Measurements from ENCODE around the gene NHERF1.

NHERF1 gene

GRCh38 chr17:74739227-74739831 lies 9.1 kb upstream of the NHERF1 start:
- Histone ChIP-seq H3K27me3 (ENCODE audit: low read depth, low read length) (peaks cover 25% of the 10 kb centered on the region), H3K9me3 (ENCODE audit: insufficient read depth, low read length) (no peaks in the 10 kb centered on the region), H3K4me2 (ENCODE audit: low read length) (no peak overlapping the region), H4K20me1 (ENCODE audit: insufficient read depth, low read length) (no peaks in the 10 kb centered on the region), H3K27ac (ENCODE audit: low read length) (no peak overlapping the region), H2AFZ (ENCODE audit: low read depth, low read length) (no peak overlapping the region), H3K4me3 (ENCODE audit: low read length) (no peak overlapping the region), H3K9ac (ENCODE audit: low read length) (no peak overlapping the region), H3K36me3 (replicated peaks; ENCODE audit: low read depth, low read length) (no peaks in the 10 kb centered on the region), H3K79me2 (ENCODE audit: low read length) (no peaks in the 10 kb centered on the region), H3K4me1 (ENCODE audit: low read length) (no peaks in the 10 kb centered on the region)
- TF ChIP-seq EZH2phosphoT487 (IDR thresholded peaks at IDR 0.05; ENCODE audit: low read depth) (no peak), CTCF (IDR thresholded peaks at IDR 0.05; ENCODE audit: low read depth, low read length) (no peak)

DNA sequence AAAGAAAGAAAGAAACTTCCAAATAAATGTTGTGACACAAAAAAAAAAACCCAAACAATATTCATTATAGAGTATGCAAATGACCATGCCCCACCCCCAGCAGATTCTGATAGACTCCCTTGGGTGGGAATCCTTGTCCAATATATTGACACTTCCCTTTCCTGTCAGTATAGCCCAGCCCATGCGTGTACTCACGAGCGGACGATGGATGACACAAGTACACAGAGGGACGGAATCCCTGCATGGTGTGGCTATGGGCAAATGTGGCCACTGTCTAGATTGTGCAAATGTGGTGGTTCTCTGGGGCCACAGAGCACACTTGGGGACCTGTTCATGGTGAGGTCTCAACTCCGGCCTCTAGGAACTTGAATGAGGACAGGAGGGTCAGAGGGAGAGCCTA lies 8.3 kb upstream of the NHERF1 start:
- no peak for TF ChIP-seq CTCF (IDR thresholded peaks at IDR 0.05; ENCODE audit: low read depth, low read length)
- no peak for TF ChIP-seq EZH2phosphoT487 (IDR thresholded peaks at IDR 0.05; ENCODE audit: low read depth)
- Histone ChIP-seq H3K27me3 (ENCODE audit: low read depth, low read length) (peaks cover 25% of the 10 kb centered on the region), H3K4me3 (ENCODE audit: low read length) (no peak overlapping the region), H3K9me3 (ENCODE audit: insufficient read depth, low read length) (no peaks in the 10 kb centered on the region), H3K27ac (ENCODE audit: low read length) (no peak overlapping the region), H4K20me1 (ENCODE audit: insufficient read depth, low read length) (no peaks in the 10 kb centered on the region), H3K79me2 (ENCODE audit: low read length) (no peaks in the 10 kb centered on the region), H2AFZ (ENCODE audit: low read depth, low read length) (no peak overlapping the region), H3K36me3 (replicated peaks; ENCODE audit: low read depth, low read length) (no peaks in the 10 kb centered on the region), H3K4me2 (ENCODE audit: low read length) (no peak overlapping the region), H3K4me1 (ENCODE audit: low read length) (no peaks in the 10 kb centered on the region), H3K9ac (ENCODE audit: low read length) (no peak overlapping the region)

GRCh38 chr17:74740641-74741387 lies 7.6 kb upstream of the NHERF1 start:
- no peaks in the 10 kb centered on the region for H3K9me3 ChIP-seq (ENCODE audit: insufficient read depth, low read length)
- peaks cover 25% of the 10 kb centered on the region for H3K27me3 ChIP-seq (ENCODE audit: low read depth, low read length)
- H3K9ac ChIP-seq (ENCODE audit: low read length): no peak overlapping the region
- H3K36me3 ChIP-seq (replicated peaks; ENCODE audit: low read depth, low read length): no peaks in the 10 kb centered on the region
- no peak overlapping the region for H3K4me2 ChIP-seq (ENCODE audit: low read length)
- H3K79me2 ChIP-seq (ENCODE audit: low read length): no peaks in the 10 kb centered on the region
- H3K27ac ChIP-seq (ENCODE audit: low read length): no peak overlapping the region
- no peaks in the 10 kb centered on the region for H3K4me1 ChIP-seq (ENCODE audit: low read length)
- TF ChIP-seq EZH2phosphoT487 (IDR thresholded peaks at IDR 0.05; ENCODE audit: low read depth) (no peak), CTCF (IDR thresholded peaks at IDR 0.05; ENCODE audit: low read depth, low read length) (no peak)
- no peak overlapping the region for H3K4me3 ChIP-seq (ENCODE audit: low read length)
- no peaks in the 10 kb centered on the region for H4K20me1 ChIP-seq (ENCODE audit: insufficient read depth, low read length)
- no peak overlapping the region for H2AFZ ChIP-seq (ENCODE audit: low read depth, low read length)

DNA sequence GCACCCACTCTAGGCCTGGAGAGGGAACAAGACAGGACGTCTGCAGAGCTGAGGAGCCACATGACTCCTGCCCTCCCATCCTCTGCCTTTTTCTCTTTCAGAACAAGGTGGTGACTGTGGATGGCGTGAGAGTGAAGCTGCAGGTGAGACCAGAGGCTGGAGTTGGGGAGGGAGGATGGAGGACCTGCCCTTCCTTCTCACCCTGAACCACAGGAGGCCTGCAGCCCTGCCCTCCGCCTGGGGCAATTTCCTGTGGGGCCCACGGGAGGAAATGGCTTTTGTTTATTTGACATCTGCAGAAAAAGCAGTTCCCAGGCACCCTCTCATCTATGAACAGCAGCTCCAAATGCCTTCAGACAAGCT lies 6.3 kb upstream of the NHERF1 start:
- no peaks in the 10 kb centered on the region for H4K20me1 ChIP-seq (ENCODE audit: insufficient read depth, low read length)
- no peaks in the 10 kb centered on the region for H3K36me3 ChIP-seq (replicated peaks; ENCODE audit: low read depth, low read length)
- no peaks in the 10 kb centered on the region for H3K9me3 ChIP-seq (ENCODE audit: insufficient read depth, low read length)
- no peak overlapping the region for H3K9ac ChIP-seq (ENCODE audit: low read length)
- H3K79me2 ChIP-seq (ENCODE audit: low read length): no peaks in the 10 kb centered on the region
- TF ChIP-seq EZH2phosphoT487 (IDR thresholded peaks at IDR 0.05; ENCODE audit: low read depth): no peak
- TF ChIP-seq CTCF (IDR thresholded peaks at IDR 0.05; ENCODE audit: low read depth, low read length): no peak
- no peaks in the 10 kb centered on the region for H3K4me1 ChIP-seq (ENCODE audit: low read length)
- H3K27ac ChIP-seq (ENCODE audit: low read length): no peak overlapping the region
- no peak overlapping the region for H2AFZ ChIP-seq (ENCODE audit: low read depth, low read length)
- H3K27me3 ChIP-seq (ENCODE audit: low read depth, low read length): peaks cover 25% of the 10 kb centered on the region
- no peak overlapping the region for H3K4me2 ChIP-seq (ENCODE audit: low read length)
- H3K4me3 ChIP-seq (ENCODE audit: low read length): no peak overlapping the region
